Stimulated activated CD8-positive, alpha-beta memory T cell treated with anti-CD3 and anti-CD28 coated beads, Interleukin-7, amount 100 ng/mL, for 1 hour (primary cell): Measurements from ENCODE around the gene SERTAD3.
A peak's percentile ranks its signal among the peaks of the same experiment; 100 is the strongest.
"Not testable (repeated sequence)": the region's sequence is repeated elsewhere in the genome, so short reads cannot be mapped to it uniquely, and the experiment has no call there.

Experiments
- DNase-seq, 2 donors: peaks; one replicate each; pipeline ENCODE4 v3.0.0-alpha.2; 2020; ENCODE audit warnings: low read depth in 2 of 2

The SERTAD3 gene

DNA sequence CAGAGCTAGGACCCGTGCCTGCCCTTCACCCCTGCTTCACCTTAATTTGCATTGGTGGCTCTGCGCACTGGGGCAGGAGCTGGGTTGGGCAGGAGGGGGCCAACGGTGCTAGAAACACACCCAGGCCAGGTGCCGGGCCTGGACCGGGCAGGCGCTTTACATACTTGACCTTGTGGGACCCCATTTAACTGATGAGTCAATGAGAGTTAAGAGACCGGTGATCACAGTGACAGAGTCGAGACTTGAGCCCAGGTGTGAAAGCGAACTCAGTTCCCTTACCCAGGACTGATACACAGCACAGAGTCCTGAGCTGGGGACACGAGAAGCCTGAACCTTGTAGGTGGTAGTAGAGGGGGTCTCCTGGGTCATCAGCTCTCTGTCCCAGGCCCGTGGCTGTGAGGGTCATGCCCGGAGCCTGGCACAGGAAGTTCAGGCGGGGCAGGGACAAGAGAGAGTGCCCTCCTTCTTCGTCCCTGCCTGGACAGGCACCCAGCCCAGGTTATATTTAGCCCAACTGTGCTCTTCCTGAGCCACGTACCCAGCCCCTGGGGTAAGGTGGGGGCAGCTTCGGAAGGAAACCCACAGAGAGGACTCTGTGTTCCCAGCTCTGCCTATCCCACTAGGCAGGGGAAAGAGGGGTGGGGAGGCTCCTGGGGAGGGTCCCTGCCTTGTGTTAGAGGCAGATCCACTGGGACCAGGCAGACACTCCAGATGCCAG, 32.9 kb downstream of the SERTAD3 start:
- DNase-seq, result no peak

DNA sequence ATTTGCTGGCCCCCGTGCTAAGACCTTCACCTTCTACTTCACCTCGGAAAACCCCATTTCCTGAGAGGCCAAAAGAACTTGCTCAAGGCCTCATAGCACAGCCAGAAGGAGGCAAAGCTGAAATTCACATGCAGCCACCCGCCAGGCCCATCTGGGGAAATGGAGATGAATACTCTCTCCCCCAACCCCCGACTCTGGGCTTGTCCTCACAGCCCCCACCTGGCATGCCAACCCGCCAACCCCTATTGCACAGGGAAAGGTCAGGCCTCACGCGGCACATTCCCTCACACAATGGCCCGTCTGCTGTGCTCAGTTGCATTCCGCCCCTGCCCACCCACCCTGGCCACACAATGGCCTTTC, 34.1 kb downstream of the SERTAD3 start:
- no peak for DNase-seq

DNA sequence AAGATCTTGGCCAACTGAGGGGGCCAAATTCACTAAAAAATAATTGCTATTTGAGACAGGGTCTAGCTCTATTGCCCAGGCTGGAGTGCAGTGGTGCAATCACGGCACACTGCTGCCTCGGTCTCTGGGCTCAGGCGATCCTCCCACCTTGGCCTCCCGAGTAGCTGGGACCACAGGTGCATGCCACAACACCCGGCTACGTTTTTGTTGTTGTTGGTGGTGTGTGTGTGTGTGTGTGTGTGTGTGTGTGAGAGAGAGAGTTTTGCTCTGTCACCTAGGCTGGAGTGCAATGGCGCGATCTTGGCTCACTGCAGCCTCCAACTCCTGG, 35.6 kb downstream of the SERTAD3 start:
- DNase-seq, result not testable (repeated sequence)

DNA sequence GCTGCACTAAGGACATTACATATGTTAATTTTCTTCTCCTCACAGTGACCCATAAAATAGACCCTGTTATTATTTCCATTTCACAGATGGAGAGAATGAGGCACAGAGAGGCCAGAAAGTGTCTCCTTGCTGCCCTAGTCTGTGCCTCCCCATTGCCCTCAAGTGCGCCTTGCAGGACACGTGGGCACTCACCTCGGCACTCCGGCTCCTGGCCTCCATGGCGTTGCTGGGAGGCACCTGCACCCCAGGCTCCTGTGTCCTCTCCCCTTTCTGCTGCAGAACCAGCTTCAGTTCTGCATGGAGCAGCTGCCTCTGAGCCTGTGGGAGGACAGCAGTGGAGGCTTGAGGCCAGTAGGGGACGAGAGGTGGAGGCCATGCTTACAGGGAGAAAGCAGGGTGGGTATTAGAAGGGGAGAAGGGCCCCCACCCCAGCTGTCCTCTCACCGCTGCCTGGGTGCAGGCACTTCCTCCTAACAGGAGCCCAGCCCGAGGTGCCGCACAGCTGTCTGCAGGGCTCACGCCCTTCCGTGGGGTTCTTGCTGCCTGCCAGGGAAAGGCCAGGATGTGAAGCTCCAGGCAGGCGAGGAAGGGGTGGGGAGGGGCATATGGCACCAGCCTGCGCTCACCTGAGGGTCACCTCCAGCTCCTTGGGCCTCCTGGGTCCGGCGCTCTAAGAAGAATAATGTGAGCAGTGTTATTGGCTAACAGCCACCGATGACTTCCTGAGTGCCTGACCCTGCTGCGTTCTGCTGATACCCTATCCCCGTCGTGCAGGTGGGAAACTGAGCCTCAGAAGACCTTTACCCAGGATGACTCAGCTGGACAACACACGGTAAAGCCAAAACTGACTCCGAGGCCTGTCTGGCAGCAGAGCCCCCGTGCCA, 36.2 kb downstream of the SERTAD3 start:
- no peak for DNase-seq

DNA sequence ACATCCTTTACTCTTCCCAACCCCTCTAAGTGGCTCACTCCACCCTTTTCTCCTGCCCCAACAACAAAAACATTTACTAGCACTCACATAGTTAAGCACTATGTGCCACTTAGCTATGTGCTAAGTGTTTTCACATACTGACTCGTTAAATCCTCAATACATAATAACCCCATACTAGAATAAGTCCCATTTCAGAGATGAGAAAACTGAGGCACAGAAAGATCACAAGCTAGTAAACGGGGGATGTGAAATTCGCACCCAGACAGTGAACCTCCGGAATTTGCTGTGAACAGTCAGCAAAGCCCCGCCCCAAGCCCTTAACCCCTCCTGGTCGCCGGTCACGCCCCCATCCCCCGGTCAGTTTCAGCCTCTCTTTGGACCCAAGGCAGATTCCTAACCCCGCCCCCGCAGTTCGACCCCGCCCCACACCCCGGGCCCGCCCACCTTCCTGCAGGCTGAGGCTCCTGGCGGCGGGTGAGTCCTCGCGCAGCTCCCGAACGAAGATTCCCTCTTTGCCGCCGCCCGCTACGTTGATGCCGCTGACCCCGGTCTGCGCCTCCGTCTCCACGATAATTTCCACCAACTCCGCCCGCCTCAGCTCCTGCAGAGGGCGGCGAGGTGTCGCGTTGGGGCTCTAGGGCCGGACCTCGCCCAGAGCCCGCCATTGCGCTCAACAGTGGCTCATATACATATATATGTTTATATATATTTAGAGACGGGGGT, 40.7 kb downstream of the SERTAD3 start:
- peak; percentile 55 to 56 for DNase-seq

DNA sequence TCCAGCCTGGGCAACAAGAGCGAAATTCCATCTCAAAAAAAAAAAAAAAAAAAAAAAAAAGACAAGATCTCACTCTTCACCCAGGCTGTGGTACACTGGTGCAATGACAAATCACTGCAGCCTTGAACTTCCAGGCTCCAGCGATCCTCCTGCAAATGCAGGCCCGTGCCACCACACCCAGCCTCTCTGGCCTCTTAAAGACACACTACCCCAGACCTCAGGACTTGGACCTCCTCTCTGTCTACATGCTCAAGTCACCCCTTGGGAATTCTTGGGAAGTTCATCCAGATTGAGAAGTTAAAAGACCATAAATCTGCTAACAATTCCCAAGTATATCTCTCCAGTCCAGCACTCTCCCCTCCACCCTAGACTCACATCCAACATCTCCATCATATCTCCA, 43.6 kb downstream of the SERTAD3 start:
- DNase-seq, result no peak

DNA sequence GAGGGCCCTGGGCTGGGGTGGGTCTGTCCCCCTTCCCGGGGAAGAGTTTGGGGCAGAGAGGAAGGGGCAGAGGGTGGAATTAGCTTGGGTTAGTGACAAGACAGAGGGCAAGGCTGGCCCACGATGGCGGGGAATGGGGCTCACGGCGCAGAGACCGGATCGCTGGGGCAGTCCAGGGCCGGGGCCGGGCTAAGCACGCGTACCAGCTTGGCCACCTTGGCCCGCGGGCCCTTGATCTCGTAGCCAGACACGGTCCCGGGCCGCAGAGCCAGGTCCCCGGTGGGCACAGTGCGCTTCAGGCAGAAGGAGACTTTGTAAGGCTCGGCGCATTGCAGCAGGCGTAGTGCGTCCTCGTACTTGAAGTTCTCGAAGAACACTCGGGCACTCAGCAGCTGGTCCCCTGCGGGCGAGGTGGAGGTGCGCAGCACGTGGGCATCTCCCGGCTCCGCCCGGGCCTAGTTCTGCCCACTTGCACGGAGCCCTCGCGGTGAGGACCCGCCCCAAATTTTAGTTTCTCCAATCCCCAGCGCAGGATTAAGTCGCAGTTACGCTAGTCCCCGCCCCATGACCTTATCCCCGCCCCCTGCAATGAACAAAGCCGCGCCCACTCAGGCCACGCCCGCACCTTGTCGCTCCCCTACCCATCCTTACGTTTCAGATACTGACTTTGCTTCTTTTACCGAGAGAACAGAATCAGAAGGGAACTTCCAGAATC, 45.6 kb downstream of the SERTAD3 start:
- peak in 1 of 2 donors; percentile 35 for DNase-seq

DNA sequence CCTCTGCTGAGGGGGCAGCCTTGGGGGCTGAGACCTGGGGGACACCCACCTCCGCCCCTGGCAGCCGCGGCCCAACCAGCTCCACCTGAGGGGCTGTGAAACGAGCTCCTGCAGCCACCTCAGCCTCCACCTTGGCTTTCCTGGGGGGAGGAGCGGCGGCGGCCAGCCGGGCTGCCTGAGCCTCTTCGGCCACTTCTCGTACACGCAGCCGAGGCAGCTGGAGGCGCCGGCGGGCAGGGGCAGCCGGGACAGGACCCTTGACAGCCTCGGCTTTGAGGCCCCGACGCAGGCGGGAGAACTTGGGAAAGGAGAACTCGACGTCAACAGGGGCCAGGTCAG, 46.6 kb downstream of the SERTAD3 start:
- no peak for DNase-seq

DNA sequence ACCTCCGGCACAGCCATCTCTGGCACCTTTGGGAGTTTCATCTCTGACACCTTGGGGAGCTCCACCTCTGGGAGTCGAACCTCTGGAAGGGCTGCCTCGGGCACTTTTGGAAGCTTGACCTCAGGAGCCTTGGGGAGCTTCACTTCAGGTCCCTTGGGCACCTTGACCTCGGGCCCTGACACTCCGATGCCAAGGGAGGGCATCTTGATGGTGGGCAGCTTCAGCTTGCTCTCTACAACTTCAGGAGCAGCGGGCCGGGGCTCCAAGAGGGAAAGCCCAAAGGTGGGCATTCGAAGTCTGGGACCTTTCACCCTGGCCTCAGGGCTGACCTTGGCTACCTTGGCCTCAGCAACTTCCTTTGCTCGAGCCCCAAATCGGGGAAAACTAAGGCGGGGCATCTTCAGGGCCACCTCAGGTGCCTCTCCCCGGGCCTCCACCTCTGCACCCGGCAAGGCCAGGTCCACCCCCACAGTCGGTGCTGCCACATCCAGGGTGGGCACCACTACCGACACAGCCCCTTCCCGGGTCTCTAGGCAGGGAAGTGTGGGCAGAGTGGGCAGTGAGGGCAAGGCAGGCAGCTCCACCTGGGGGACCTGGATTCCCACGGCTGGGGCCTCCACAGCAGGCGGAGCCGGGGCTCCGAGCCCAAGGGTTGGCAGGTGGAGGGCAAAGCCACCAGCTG, 47.1 kb downstream of the SERTAD3 start:
- DNase-seq, result no peak

DNA sequence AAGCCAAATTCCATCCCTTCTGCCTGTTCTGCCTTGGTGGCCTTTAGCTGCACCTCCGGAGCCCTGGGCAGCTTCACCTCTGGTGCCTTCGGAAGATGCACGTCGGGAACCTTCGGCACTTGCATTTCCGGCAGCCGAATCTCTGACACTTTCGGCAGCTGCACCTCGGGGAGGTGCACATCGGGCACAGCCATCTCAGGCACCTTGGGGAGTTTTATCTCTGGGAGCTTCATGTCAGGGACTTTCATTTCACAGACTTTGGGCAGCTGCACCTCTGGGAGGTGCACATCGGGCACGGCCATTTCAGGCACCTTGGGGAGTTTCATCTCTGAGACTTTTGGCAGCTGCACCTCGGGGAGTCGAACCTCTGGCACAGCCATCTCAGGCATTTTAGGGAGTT, 48.2 kb downstream of the SERTAD3 start:
- DNase-seq, result no peak

DNA sequence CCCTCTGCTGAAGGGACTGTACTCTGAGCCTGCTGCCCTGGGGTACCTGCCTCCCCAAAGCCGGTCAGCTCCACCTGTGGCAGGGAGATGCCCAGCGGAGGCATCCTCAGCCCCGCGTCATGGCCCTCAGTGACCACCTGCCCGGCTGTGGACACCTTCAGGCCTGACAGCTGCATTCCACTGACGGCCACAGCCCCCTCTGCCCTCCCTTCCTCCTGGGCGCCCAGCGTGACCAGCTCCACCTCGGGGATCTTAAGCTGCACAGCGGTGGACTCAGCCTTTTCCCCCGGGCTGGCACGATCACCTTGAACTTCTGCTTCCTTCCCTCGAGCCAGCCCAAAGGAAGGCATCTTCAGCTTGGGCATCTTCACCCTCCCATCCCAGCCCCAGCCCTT, 49.3 kb downstream of the SERTAD3 start:
- no peak for DNase-seq

DNA sequence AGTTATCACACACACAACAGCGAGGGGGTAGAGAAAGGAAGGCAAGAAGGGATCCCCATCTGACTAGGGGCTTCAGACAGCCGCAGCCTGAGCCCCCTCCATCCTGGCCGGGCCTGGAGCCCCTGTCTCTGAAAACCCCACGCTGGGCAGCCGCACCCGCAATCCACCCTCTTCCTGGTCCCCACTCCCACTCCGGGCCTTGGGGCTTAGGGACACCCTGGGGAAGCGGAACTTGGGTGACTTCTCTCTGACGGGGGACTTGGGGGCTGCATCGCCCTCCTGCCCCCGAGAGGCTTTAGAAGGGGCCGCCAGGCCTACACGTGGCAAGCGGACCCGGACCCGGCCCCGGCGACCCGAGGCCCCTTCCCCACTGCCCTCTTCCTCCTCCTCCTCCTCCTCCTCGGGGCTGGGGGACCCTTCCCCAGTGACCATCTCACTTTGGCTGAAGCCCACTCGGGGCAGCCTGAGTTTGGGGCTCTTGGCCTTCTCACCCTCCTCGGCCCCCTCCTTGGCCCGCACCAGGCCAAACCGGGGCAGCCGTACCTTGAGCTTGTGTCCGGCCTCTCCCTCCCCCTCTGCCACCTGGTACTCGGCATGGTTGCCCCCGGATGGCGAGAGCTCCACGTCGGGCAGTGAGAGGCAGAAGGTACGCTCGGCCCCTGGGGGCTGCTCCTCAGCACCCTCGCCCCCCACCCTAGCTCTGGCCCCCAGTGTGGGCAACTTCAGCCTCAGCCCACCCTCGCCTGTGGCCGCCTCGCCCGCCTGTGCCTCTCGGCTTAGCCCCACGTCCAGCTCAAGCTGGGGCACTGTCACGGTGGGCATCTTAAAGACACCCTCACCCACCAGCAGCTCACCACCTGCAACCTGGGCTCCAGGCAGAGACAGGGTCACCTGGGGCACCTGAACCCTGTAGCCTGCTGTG, 50.0 kb downstream of the SERTAD3 start:
- no peak for DNase-seq

DNA sequence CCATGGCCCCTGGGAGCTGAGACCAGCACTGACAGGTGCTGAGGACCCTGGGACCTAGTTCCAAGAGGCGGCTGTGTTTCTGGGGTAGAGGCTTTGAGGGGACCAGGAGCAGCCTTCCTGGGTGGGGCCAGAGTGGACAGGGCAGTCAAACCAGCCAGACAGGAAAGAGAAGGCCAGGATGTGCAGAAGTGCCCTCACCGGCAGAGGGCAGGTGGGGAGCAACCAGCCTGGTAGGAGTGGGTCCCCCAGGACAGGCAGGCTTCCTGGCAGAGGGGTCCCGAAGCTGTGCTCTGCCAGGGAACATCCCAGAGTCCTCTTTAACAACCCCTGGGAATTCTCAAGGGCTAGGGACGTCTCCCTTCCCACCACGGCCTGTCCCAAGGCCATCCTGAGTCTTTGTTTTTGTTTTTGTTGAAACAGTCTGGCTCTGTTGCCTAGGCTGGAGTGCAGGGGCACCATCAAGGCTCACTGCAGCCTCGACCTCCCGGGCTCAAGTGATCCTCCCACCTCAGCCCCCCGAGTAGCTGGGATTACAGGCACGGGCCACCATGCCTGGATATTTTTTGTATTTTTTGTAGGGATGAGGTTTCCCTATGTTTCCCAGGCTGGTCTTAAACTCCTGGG, 51.1 kb downstream of the SERTAD3 start:
- DNase-seq, result no peak

DNA sequence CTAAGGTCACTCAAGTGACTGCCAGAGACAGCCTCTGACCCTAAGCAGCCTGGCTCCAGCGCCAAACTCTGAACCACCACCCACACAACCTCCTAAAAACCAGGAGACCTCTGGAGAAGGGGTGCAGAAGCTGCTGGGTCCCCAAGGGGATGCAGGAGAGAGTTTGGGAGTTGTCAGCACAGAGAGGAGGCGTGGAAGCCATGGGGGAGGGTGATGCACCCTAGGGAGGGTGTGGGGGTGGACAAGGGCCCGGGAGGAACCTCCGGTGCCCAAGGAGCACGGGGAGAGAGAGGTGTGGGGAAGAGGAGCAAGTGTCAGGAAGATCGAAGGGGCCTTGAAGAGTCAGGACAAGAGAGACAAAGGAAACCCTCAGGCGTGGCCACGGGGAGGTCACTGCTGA, 52.0 kb downstream of the SERTAD3 start:
- no peak for DNase-seq
